CD4-positive, alpha-beta memory T cell (primary cell): ENCODE data around the gene SUN1. TPM values are rescaled to one million over a fixed set of nuclear protein-coding genes. Genes with fewer than 3 reads are reported as not detected.

Source experiments
- CTCF ChIA-PET: fragments of 350-600 bp; sonication (Branson Sonifier 250); formaldehyde crosslinking; loops from one replicate; lab custom pipeline; 2021; ENCODE audit warnings: inconsistent platforms; ENCODE audit not compliant: partially characterized antibody; lab: Charles Lee
- POLR2A ChIA-PET: fragments of 350-600 bp; sonication (Branson Sonifier 250); formaldehyde crosslinking; loops from one replicate; lab custom pipeline; 2021; ENCODE audit not compliant: partially characterized antibody; lab: Charles Lee
- DNase-seq, 5 donors: peaks; one replicate each; pipeline versions ENCODE4 v3.0.0 to v3.0.0-alpha.2; 2020 to 2022; ENCODE audit warnings: mixed read lengths in 1 of 5
- H3K27ac ChIP-seq: one replicate; pipeline ENCODE4 v1.7.0; 2013; ENCODE audit warnings: low read depth, low read length
- H3K27me3 ChIP-seq: 2 replicates; pipeline ENCODE4 v1.7.0; 2013; ENCODE audit warnings: mild to moderate bottlenecking, low read length, moderate library complexity; ENCODE audit not compliant: insufficient read depth
- H3K36me3 ChIP-seq: 2 replicates; pipeline ENCODE4 v1.7.0; 2013; ENCODE audit warnings: mild to moderate bottlenecking, low read length, moderate library complexity; ENCODE audit not compliant: insufficient read depth
- H3K4me1 ChIP-seq: 2 replicates; pipeline ENCODE4 v1.7.0; 2013; ENCODE audit warnings: mild to moderate bottlenecking, low read length, moderate library complexity; ENCODE audit not compliant: insufficient read depth
- H3K4me3 ChIP-seq, 2 donors: one replicate each; pipeline ENCODE4 v1.7.0; 2013; ENCODE audit warnings: low read length in 2 of 2, mild to moderate bottlenecking in 1 of 2
- H3K9me3 ChIP-seq, 2 donors: one replicate each; pipeline ENCODE4 v1.7.0; 2013; ENCODE audit warnings: low read length in 2 of 2, control low read depth in 1 of 2; ENCODE audit not compliant: control insufficient read depth in 1 of 2
- H3K27ac Mint-ChIP-seq, 7 donors: one replicate each; pipeline ENCODE4 v1.8.0; 2020 to 2021; ENCODE audit warnings: mixed read lengths in 7 of 7, mild to moderate bottlenecking in 6 of 7, inconsistent platforms in 3 of 7, moderate library complexity in 3 of 7
- H3K27me3 Mint-ChIP-seq, 2 donors: one replicate each; pipeline ENCODE4 v1.8.0; 2020 to 2021; ENCODE audit warnings: mixed read lengths in 2 of 2
- H3K36me3 Mint-ChIP-seq, 2 donors: one replicate each; pipeline ENCODE4 v1.8.0; 2020 to 2021; ENCODE audit warnings: mixed read lengths in 2 of 2, inconsistent platforms in 1 of 2, mild to moderate bottlenecking in 1 of 2
- H3K4me1 Mint-ChIP-seq, 4 donors: one replicate each; pipeline ENCODE4 v1.8.0; 2020 to 2021; ENCODE audit warnings: mixed read lengths in 4 of 4, mild to moderate bottlenecking in 1 of 4
- H3K4me3 Mint-ChIP-seq, 8 donors: one replicate each; pipeline ENCODE4 v1.8.0; 2020 to 2021; ENCODE audit warnings: mixed read lengths in 8 of 8, mild to moderate bottlenecking in 7 of 8, moderate library complexity in 6 of 8, inconsistent platforms in 3 of 8
- H3K9me3 Mint-ChIP-seq, 8 donors: one replicate each; pipeline ENCODE4 v1.8.0; 2020 to 2021; ENCODE audit warnings: mixed read lengths in 8 of 8, mild to moderate bottlenecking in 5 of 8, inconsistent platforms in 3 of 8, moderate library complexity in 1 of 8
- intact Hi-C: fragments of 100-400 bp; cut with micrococcal nuclease; formaldehyde crosslinking; loops from one replicate; pipeline ENCODE4 v1.15.1; 2023
- polyA plus RNA-seq, 2 donors: library from polyadenylated mRNA; unstranded; fragments of 300-500 nt; fragmentation: Illumina TruSeq; gene quantifications; one replicate each; pipeline ENCODE4 v1.2.3, GENCODE V29; 2021
- total RNA-seq, 2 experiments: library from RNA; stranded (reverse); gene quantifications; one replicate each; pipeline ENCODE4 v1.2.3, GENCODE V29; 2021

The SUN1 gene
- total and polyA plus RNA-seq, 4 experiments from 2014 or later: 53.7 to 210 (median 131) TPM

DNA sequence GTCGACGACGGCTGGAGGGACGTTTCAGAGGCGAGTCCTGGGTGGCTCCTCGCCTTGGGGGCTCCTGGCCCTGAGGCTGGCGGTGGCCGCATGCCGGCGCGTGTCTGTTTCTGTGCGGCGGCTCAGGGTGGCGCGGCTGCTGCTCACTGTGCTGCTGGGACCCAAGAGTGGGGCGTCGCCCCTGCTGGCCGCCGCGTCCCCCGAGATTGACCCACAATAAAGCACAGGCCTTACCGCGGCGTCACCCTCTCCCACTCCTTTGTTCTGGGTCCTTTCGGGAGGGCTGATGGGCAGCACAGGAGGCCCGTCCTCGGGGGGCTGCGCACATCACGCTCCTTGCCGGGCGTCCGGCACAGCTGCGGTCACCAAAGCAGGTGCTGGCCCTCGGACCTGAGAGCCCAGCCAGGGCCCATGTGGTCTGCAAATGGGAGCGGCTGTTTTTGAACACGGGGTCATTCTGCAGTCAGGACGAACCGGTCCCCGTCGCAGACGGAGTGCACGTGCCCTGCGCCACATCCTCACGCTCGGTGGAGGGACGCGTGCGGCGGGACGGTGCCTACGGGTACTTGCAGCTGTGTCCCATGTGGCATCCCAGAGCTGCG lies 63.3 kb downstream of the SUN1 start:
- ChIA-PET CTCF (no interaction called here), POLR2A (no interaction called here)
- no peaks in the 10 kb centered on the region for H3K27me3 ChIP-seq
- H3K36me3 ChIP-seq: peaks cover 44% of the 10 kb centered on the region
- no peak overlapping the region for H3K4me3 ChIP-seq
- no peak overlapping the region for H3K4me3 Mint-ChIP-seq
- intact Hi-C loops: no loop called here
- peaks cover 0 to 6% (median 4%) of the 10 kb centered on the region in 4 donors for H3K4me1 Mint-ChIP-seq
- H3K4me1 ChIP-seq: no peaks in the 10 kb centered on the region
- H3K36me3 Mint-ChIP-seq: peaks cover 38 to 41% of the 10 kb centered on the region in 2 donors
- H3K9me3 ChIP-seq: no peaks in the 10 kb centered on the region
- no peak for DNase-seq
- H3K27ac ChIP-seq: no peak overlapping the region
- no peak overlapping the region for H3K27ac Mint-ChIP-seq
- H3K27me3 Mint-ChIP-seq: no peaks in the 10 kb centered on the region
- peaks cover 0 to 4% (median 0%) of the 10 kb centered on the region in 8 donors for H3K9me3 Mint-ChIP-seq

DNA sequence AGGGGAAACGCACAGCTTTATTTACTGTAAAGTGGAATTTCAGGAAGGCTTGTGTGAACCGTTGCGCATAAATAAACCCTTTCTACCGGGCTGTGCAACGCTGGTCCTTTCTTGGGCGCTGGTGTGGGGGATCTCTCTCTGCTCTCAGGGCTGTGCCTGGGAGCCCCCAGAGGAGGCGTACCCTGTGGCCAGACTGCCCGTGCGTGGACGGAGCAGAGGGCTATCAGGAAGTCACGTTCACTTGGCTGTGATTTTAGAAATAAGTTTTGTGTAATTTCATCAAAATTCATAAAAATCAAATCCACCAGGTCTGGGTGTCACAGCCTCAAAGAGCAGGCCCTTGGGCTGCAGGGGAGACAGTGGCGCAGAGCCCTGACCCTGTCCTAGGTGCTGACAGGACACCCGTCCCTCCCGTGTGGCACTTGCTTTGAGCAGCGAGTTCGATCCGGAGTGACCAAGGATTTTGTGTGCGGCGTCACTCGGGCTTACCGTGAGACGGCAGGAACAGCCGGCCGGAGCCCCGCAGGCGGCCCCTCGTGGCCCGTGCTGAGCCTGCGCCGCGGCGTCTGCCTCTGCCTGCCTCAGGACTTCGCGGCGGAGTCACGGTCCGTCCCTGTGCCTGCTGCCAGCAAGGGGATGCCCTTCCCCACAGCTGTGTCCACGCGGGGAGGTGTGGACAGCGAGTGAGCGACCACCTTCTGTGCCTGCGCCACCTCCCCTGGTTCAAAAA lies 64.2 kb downstream of the SUN1 start:
- H3K36me3 Mint-ChIP-seq: peaks cover 35 to 36% of the 10 kb centered on the region in 2 donors
- H3K9me3 ChIP-seq: no peaks in the 10 kb centered on the region
- H3K4me3 Mint-ChIP-seq: no peak overlapping the region
- H3K27ac ChIP-seq: no peak overlapping the region
- intact Hi-C loops: no loop called here
- H3K4me1 ChIP-seq: peaks cover 3% of the 10 kb centered on the region
- ChIA-PET CTCF (no interaction called here), POLR2A (no interaction called here)
- peaks cover 34% of the 10 kb centered on the region for H3K36me3 ChIP-seq
- H3K4me1 Mint-ChIP-seq: peaks cover 0 to 6% (median 4%) of the 10 kb centered on the region in 4 donors
- peak overlapping the region in 2 of 7 donors; percentile 18 to 22 for H3K27ac Mint-ChIP-seq
- no peaks in the 10 kb centered on the region for H3K27me3 ChIP-seq
- peaks cover 0 to 4% (median 0%) of the 10 kb centered on the region in 8 donors for H3K9me3 Mint-ChIP-seq
- peak in 1 of 5 donors; percentile 30 for DNase-seq
- no peak overlapping the region for H3K4me3 ChIP-seq
- H3K27me3 Mint-ChIP-seq: no peaks in the 10 kb centered on the region

DNA sequence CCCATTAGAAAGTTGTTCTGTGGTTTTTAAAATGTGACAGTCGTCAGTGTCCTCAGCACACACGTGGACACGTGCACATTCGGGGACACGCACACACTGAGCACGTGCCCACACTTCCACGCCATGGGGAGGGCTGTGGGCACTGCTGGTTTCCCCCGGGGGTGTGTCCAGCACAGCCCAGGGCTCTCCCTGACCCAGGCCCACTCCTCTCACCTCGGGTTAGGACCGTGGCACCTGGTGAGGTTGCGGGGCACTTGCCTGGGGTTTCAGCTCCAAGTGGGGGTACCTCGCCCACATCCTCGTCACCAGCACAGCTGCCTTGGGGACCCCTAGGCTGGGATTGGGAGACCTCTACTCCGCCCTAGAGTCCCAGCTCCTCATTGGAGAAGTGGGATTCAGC lies 64.8 kb downstream of the SUN1 start:
- Histone ChIP-seq H3K27ac (no peak overlapping the region), H3K27me3 (no peaks in the 10 kb centered on the region), H3K4me1 (peaks cover 3% of the 10 kb centered on the region), H3K9me3 (no peaks in the 10 kb centered on the region), H3K36me3 (peaks cover 29% of the 10 kb centered on the region), H3K4me3 (no peak overlapping the region)
- H3K27me3 Mint-ChIP-seq: no peaks in the 10 kb centered on the region
- no peak overlapping the region for H3K4me3 Mint-ChIP-seq
- H3K9me3 Mint-ChIP-seq: peaks cover 0 to 4% (median 0%) of the 10 kb centered on the region in 8 donors
- H3K36me3 Mint-ChIP-seq: peaks cover 34 to 35% of the 10 kb centered on the region in 2 donors
- no peak overlapping the region for H3K27ac Mint-ChIP-seq
- intact Hi-C loops: no loop called here
- peak in 1 of 5 donors; percentile 34 for DNase-seq
- peaks cover 0 to 6% (median 4%) of the 10 kb centered on the region in 4 donors for H3K4me1 Mint-ChIP-seq
- ChIA-PET POLR2A (no interaction called here), CTCF (interaction anchor here (1.4 kb wide), 1 partner anchor 11 kb away, joined by 3 read pairs; no protein-coding TSS in a partner anchor)

GRCh38 chr7:897771-898376 lies 65.6 kb downstream of the SUN1 start:
- H3K27ac ChIP-seq: no peak overlapping the region
- POLR2A ChIA-PET: no interaction called here
- CTCF ChIA-PET: interaction anchor here (1.4 kb wide), 1 partner anchor 10 kb away, joined by 3 read pairs; no protein-coding TSS in a partner anchor

DNA sequence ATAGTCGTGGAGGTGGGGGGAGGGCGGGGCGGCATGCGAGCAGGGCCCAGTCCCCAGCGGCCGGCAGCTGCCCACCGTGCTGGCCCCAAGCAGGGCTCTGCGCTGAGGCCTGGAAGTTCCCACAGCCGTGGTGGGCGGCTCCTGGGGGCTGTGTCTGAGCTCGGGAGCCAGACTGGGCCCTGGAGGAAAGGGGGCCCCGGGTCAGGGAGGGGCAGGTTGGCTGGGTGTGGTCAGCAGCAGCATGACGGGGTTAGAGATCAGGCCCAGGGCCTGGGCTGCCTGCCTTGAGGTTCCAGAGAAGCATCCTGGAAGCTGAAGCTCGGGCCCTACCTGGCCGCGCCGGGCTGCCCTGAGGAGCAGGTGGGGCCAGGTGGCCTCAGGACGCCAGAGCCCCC lies 66.2 kb downstream of the SUN1 start:
- Mint-ChIP-seq H3K4me3 (no peak overlapping the region), H3K4me1 (peaks cover 0 to 2% (median under 1%) of the 10 kb centered on the region in 4 donors), H3K9me3 (peaks cover 0 to 1% (median 0%) of the 10 kb centered on the region in 8 donors), H3K27me3 (peaks cover 0 to 3% of the 10 kb centered on the region in 2 donors), H3K27ac (no peak overlapping the region), H3K36me3 (peaks cover 21 to 23% of the 10 kb centered on the region in 2 donors)
- no peak overlapping the region for H3K4me3 ChIP-seq
- peaks cover 3% of the 10 kb centered on the region for H3K4me1 ChIP-seq
- no peak overlapping the region for H3K27ac ChIP-seq
- intact Hi-C loops: no loop called here
- H3K9me3 ChIP-seq: no peaks in the 10 kb centered on the region
- H3K36me3 ChIP-seq: peaks cover 18% of the 10 kb centered on the region
- H3K27me3 ChIP-seq: no peaks in the 10 kb centered on the region
- ChIA-PET POLR2A (no interaction called here), CTCF (interaction anchor here (1.4 kb wide), 1 partner anchor 10 kb away, joined by 3 read pairs; no protein-coding TSS in a partner anchor)
- DNase-seq: no peak

More at GRCh38 chr7:897771-898376, 65.6 kb downstream of the SUN1 start:
- H3K4me3 ChIP-seq: no peak overlapping the region
- intact Hi-C loops: no loop called here
- H3K4me1 Mint-ChIP-seq: peaks cover 0 to 4% (median 1%) of the 10 kb centered on the region in 4 donors
- H3K9me3 ChIP-seq: no peaks in the 10 kb centered on the region
- peaks cover 21% of the 10 kb centered on the region for H3K36me3 ChIP-seq
- peaks cover 26 to 27% of the 10 kb centered on the region in 2 donors for H3K36me3 Mint-ChIP-seq
- H3K27me3 ChIP-seq: no peaks in the 10 kb centered on the region
- peaks cover 0 to 3% (median 0%) of the 10 kb centered on the region in 8 donors for H3K9me3 Mint-ChIP-seq
- no peak overlapping the region for H3K4me3 Mint-ChIP-seq
- peaks cover 3% of the 10 kb centered on the region for H3K4me1 ChIP-seq
- peaks cover 0 to 3% of the 10 kb centered on the region in 2 donors for H3K27me3 Mint-ChIP-seq
- no peak overlapping the region for H3K27ac Mint-ChIP-seq
- peak in 1 of 5 donors; percentile 33 for DNase-seq

DNA sequence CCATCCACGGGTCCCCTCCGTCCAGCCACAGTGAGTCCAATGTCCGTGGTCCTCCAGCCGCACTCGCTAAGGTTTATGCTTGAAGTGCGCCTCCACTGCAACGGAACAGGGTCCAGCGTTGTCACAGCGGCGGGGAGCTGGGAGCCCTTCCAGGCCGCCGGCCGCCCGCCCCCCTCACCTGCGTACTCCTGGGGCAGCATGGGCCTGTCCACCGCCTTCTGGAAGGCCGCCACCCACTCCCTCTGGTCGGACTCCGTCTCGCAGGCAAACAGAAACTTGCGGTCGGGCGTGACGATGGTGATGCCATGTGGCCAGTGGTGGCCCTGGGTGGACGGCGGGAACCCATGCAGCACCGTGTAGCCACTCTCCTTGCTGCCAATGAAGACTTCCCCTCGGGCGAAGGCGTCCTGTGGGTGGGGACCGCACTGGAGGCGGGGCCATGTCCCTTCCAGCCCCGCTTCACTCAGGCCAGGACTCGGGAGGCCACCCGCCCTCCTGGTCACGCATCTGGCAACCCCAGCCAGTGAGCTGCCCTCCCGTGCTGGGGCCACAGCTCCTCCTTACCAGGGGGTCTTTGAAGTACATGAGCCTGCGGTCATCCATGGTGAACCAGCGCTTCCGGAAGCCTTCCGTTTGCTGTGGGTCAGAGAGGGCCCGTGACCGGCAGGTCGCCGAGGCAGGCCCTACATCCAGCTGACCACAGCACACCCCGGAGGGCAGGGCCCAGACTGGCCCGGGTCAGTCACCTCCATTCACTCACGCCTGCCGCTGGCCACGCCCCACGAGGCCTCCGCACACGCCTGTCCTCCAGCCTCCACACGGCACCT lies 66.8 kb downstream of the SUN1 start:
- Histone ChIP-seq H3K36me3 (peaks cover 13% of the 10 kb centered on the region), H3K27me3 (no peaks in the 10 kb centered on the region), H3K4me3 (no peak overlapping the region), H3K27ac (no peak overlapping the region), H3K9me3 (no peaks in the 10 kb centered on the region), H3K4me1 (peaks cover 3% of the 10 kb centered on the region)
- Mint-ChIP-seq H3K4me3 (no peak overlapping the region), H3K27me3 (peaks cover 0 to 3% of the 10 kb centered on the region in 2 donors), H3K36me3 (peaks cover 20 to 23% of the 10 kb centered on the region in 2 donors), H3K9me3 (peaks cover 0 to 1% (median 0%) of the 10 kb centered on the region in 8 donors), H3K4me1 (peaks cover 0 to 2% (median 0%) of the 10 kb centered on the region in 4 donors), H3K27ac (no peak overlapping the region)
- ChIA-PET POLR2A (interaction anchor here (0.6 kb wide), 1 partner anchor 19 kb away, joined by 3 read pairs; no protein-coding TSS in a partner anchor), CTCF (no interaction called here)
- peak in 1 of 5 donors; percentile 35 for DNase-seq
- intact Hi-C loops: no loop called here
